Smooth muscle cell (in vitro differentiated cells): ENCODE data around the gene PAPOLA. TPM values are rescaled to one million over a fixed set of nuclear protein-coding genes. Genes with fewer than 3 reads are reported as not detected.

Experiments
- DNase-seq: peaks from one replicate; lab custom pipeline; 2025; ENCODE audit not compliant: unreplicated experiment; lab: John Stamatoyannopoulos, UW
- H2AFZ ChIP-seq: fragments of 200-600 bp; sonication (generic); 2 replicates; pipeline ENCODE4 v1.6.0; 2016; ENCODE audit warnings: antibody characterized with exemption, low read depth, mild to moderate bottlenecking
- H3F3A ChIP-seq: fragments of 200-600 bp; sonication (generic); 2 replicates; pipeline ENCODE4 v1.6.0; 2017; ENCODE audit warnings: antibody characterized with exemption, low read depth
- H3K27ac ChIP-seq: fragments of 200-600 bp; sonication (generic); 2 replicates; pipeline ENCODE4 v1.5.1; 2016; ENCODE audit warnings: low read depth, mild to moderate bottlenecking
- H3K27me3 ChIP-seq: fragments of 200-600 bp; sonication (generic); 2 replicates; pipeline ENCODE4 v1.6.1; 2016; ENCODE audit warnings: low read depth, mild to moderate bottlenecking
- H3K36me3 ChIP-seq: fragments of 200-600 bp; sonication (generic); 2 replicates; pipeline ENCODE4 v1.5.1; 2016; ENCODE audit warnings: low read depth
- H3K4me1 ChIP-seq: fragments of 200-600 bp; sonication (generic); 2 replicates; pipeline ENCODE4 v1.5.1; 2016; ENCODE audit warnings: low read depth
- H3K4me2 ChIP-seq: fragments of 200-600 bp; sonication (generic); 2 replicates; pipeline ENCODE4 v1.6.0; 2016; ENCODE audit warnings: mild to moderate bottlenecking
- H3K4me3 ChIP-seq: fragments of 200-600 bp; sonication (generic); 2 replicates; pipeline ENCODE4 v1.5.1; 2016; ENCODE audit warnings: mild to moderate bottlenecking
- H3K79me2 ChIP-seq: fragments of 200-600 bp; sonication (generic); 2 replicates; pipeline ENCODE4 v1.6.0; 2016; ENCODE audit warnings: low read depth, mild to moderate bottlenecking
- H3K9ac ChIP-seq: fragments of 200-600 bp; sonication (generic); 2 replicates; pipeline ENCODE4 v1.6.0; 2016; ENCODE audit warnings: low read depth
- H3K9me3 ChIP-seq: fragments of 200-600 bp; sonication (generic); replicated peaks from 2 replicates; pipeline ENCODE4 v1.5.1; 2016; ENCODE audit warnings: low read depth
- H4K20me1 ChIP-seq: fragments of 200-600 bp; sonication (generic); 2 replicates; pipeline ENCODE4 v1.6.0; 2016; ENCODE audit warnings: low read depth
- CTCF ChIP-seq: fragments of 200-600 bp; sonication (generic); IDR thresholded peaks from 2 replicates; pipeline ENCODE4 v1.5.1; 2017; ENCODE audit warnings: borderline replicate concordance, mild to moderate bottlenecking, antibody characterized with exemption; ENCODE audit not compliant: insufficient read depth, poor library complexity, severe bottlenecking
- WGBS: methylation state at CpG from one replicate; pipeline ENCODE4 v1.1.7; 2016; ENCODE audit warnings: low lambda C conversion rate; 5-methylcytosine and 5-hydroxymethylcytosine counted together
- polyA plus RNA-seq: library from polyadenylated mRNA; unstranded; fragments of >200 nt; fragmentation: Nextera tagmentation; extraction: Ambion mirVana; gene quantifications from 2 replicates; pipeline ENCODE4 v1.2.1, GENCODE V29; 2016
- total RNA-seq: library from RNA; depleted of rRNA; stranded (reverse); fragments of >200 nt; gene quantifications from 2 replicates; pipeline ENCODE4 v1.2.3, GENCODE V29; 2014

Gene PAPOLA
- total and polyA plus RNA-seq, 2 experiments from 2014 or later, result 109 to 137 TPM

DNA sequence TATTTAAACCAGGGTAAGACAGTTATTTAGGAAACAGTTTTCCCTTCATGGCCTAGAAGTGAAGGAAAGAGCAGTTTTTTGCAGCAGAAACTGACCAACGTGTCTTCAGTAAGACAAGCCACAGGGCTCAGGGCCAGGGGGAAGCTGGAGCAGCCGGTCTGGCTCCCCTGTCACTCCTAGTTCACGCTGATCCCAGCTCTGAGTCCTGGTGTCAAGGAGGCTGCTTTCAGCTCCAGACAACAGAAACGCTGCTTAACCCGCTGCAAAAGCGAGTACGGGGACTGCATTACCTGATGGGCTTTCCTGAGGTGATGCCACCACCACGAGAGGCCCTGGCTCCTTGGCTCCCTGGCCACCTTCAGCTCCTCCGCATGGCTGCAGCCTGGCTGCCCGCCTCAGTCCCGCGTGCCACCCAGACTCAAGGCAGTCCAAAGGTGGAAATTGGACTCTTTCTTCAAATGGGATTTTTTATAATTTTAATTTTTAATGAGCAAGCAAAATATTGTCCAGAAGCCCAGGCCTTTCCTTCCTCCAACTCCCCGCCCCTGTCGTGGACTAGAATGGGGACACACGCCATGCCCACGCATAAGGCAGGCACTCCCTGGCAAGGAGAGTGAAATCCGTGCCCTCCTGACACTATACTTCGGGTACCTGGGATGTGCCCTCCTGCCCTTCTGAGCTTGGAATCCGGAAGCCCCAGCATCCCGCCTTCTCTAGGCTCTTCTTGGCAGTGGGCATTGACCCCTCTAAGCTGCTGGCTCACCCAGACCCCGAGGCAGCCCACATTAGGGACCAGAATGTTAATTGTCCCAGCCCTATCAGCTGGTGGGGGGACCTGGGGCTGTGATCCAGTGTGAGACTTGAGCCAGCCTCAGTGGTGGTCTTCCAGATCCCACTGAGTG lies 85.0 kb downstream of the PAPOLA start:
- DNase-seq, result no peak
- no peak for TF ChIP-seq CTCF
- 92% methylated on average over 21 of the region's 21 CpGs for WGBS
- H3K4me3 ChIP-seq, result no peak overlapping the region
- H3K36me3 ChIP-seq, result no peaks in the 10 kb centered on the region
- H4K20me1 ChIP-seq, result no peaks in the 10 kb centered on the region
- peaks cover 32% of the 10 kb centered on the region for H3K27me3 ChIP-seq
- no peak overlapping the region for H2AFZ ChIP-seq
- no peaks in the 10 kb centered on the region for H3K9me3 ChIP-seq
- H3K27ac ChIP-seq, result no peak overlapping the region
- no peaks in the 10 kb centered on the region for H3K79me2 ChIP-seq
- no peak overlapping the region for H3K9ac ChIP-seq
- no peaks in the 10 kb centered on the region for H3K4me1 ChIP-seq
- H3K4me2 ChIP-seq, result no peak overlapping the region
- H3F3A ChIP-seq, result no peaks in the 10 kb centered on the region

GRCh38 chr14:96587823-96588385 lies 85.7 kb downstream of the PAPOLA start:
- H4K20me1 ChIP-seq, result no peaks in the 10 kb centered on the region
- H3K79me2 ChIP-seq, result no peaks in the 10 kb centered on the region
- H3K9me3 ChIP-seq, result no peaks in the 10 kb centered on the region
- H3K27ac ChIP-seq, result no peak overlapping the region
- H3K27me3 ChIP-seq, result peaks cover 31% of the 10 kb centered on the region
- H3K4me2 ChIP-seq, result no peak overlapping the region
- H3K4me3 ChIP-seq, result no peak overlapping the region
- H3K36me3 ChIP-seq, result no peaks in the 10 kb centered on the region
- WGBS, result 93% methylated on average over 6 of the region's 6 CpGs
- no peak for DNase-seq
- no peaks in the 10 kb centered on the region for H3F3A ChIP-seq
- no peaks in the 10 kb centered on the region for H3K4me1 ChIP-seq
- no peak for TF ChIP-seq CTCF
- no peak overlapping the region for H2AFZ ChIP-seq
- H3K9ac ChIP-seq, result no peak overlapping the region

GRCh38 chr14:96588410-96589257 lies 86.5 kb downstream of the PAPOLA start:
- Histone ChIP-seq H4K20me1 (no peaks in the 10 kb centered on the region), H3K79me2 (no peaks in the 10 kb centered on the region), H3K36me3 (no peaks in the 10 kb centered on the region), H2AFZ (no peak overlapping the region), H3K27me3 (peaks cover 24% of the 10 kb centered on the region), H3K27ac (no peak overlapping the region), H3K4me2 (no peak overlapping the region), H3F3A (no peaks in the 10 kb centered on the region), H3K4me3 (no peak overlapping the region), H3K4me1 (no peaks in the 10 kb centered on the region), H3K9ac (no peak overlapping the region), H3K9me3 (no peaks in the 10 kb centered on the region)
- 93% methylated on average over 22 of the region's 22 CpGs for WGBS
- no peak for TF ChIP-seq CTCF
- DNase-seq, result no peak
